Brain pericyte (primary cell): ENCODE measurements around the gene ZNF417.
"Not testable (repeated sequence)": the region's sequence is repeated elsewhere in the genome, so short reads cannot be mapped to it uniquely, and the experiment has no call there.

Source experiments
- DNase-seq: peaks from one replicate; pipeline ENCODE4 v3.0.0-alpha.2; 2012; ENCODE audit warnings: low read depth, low spot score

The ZNF417 gene

DNA sequence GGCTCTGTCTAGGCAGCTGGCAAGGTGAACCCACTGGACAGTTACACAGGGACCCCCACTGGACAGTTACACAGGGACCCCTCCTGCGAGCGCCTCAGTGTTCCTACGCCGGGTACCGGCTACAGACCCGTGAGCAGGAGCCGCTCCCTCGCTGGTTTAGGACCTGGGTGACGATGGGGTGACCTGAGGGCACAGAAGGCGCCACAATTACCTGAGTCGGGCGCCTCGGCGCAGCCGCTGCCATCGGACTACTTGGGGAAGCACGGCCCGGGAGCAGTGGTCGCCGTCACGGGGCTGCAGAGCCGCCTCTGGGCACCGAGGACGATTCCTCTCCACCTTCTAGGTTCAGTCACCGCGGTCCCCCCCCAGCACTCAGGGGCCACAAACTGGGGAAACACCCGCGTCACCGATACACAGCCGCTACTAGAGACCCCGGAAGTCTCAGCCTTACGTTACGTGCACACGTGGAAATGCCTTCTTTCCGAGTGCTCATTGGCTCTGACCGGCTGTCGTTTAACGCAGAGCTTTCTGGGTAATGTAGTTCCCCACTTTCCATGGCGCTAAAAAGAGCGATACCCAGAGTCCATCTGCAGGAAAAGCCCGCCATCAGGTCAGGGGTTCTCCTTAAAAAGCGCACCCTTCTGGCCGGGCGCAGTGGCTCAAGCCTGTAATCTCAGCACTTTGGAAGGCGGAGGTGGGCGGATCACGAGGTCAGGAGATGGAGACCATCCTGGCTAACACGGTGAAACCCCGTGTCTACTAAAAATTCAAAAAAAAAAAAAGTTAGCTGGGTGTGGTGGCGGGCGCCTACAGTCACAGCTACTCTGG lies at the start of gene ZNF417:
ZNF417 (minus strand) TSS at position 425 of the 828 bp plus-strand sequence; CDS start at position 244, 181 bp downstream.
- peak; percentile 79 for DNase-seq

- DNase-seq, result no peak
These were observed 48.4 kb upstream of the ZNF417 start for GRCh38 chr19:57964761-57965160.

- DNase-seq, result no peak
These were observed 45.4 kb upstream of the ZNF417 start for GRCh38 chr19:57961785-57962184.

DNA sequence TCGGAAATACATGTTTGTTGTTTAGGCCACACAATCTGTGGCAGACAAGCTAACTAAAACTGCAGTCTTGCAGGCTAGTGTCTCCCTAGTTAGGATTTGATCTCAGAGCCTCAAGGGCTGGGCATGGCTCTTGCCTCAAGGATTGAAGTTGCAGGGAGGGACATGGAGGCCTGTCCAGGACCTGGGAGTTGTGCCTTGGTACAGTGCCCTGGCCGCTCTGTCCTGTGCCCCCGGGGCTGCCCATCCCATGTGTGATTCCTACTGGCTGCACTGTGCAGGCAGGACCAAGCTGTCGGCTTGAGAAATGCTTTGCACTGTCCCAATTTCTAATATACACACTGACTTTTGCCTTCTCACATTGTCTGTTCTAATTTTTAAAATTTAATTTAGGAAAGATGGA lies 38.6 kb upstream of the ZNF417 start:
- DNase-seq, result no peak

DNA sequence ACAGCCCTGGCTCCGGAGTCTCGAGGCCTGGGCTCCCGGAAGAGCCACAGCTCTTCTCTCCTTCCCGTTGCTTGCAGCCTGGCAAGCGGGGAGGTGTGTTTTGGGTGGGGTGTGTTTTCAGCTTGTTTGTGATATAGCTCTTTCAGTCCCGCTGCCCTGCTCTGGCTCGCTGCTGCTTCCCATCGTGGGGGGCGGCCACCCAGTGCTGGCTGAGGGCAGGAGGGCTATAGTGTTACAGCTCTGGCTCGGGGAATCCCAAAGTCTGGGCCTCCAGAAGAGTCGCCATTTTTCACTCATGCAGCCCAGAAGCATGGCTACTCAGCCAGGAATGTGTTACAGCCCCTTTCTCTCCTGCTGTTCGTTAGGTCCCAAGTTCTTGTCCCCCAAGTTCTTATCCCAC lies 33.3 kb upstream of the ZNF417 start:
- DNase-seq, result no peak

GRCh38 chr19:57949296-57949695 lies 32.9 kb upstream of the ZNF417 start:
- DNase-seq, result no peak

- peak; percentile 86 for DNase-seq
These were observed 31.2 kb upstream of the ZNF417 start, which contains the start of gene ZNF256 for GRCh38 chr19:57947419-57948134. TSS of gene ZNF256 (minus strand) at chr19:57947706. CDS start at chr19:57947474, 232 bp downstream.

DNA sequence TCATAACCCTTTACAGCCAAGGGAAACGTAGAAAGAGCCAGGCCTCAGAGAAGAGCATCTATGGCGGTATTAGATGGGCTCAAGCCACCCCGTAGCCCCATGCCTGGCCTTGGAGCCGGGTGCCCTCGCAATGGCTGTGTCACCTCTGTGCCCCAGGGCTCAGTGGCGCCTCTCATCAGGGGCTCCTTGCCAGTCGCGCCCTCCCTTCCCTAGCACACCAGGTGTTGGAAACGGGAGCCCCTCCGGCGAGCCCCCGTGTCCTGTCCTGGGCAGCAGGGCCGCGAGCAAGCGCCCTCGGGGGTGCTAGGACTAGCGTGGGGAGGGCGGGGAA lies 30.7 kb upstream of the ZNF417 start:
- DNase-seq, result no peak

- DNase-seq, result no peak
These were observed 29.9 kb upstream of the ZNF417 start for GRCh38 chr19:57946316-57946715.

- no peak for DNase-seq
These were observed 25.2 kb upstream of the ZNF417 start for GRCh38 chr19:57941593-57941992.

DNA sequence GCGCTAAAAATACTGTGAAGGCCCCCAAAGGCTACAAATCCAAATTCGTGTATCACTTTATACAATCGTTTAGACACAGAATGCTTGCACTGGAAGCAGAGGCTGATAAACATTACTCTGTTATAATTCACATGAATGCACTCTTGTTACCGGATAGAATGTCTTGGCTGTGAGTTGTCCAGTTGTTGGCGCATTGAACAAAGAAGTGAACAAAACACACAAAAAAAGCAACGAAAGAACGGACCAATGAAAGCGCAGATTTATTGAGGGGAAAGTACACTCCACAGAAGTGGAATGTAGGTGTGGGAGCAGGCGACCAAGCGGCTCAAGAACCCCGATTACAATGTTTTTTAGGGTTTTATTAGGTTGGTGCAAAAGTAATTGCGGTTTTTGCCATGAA lies 19.3 kb upstream of the ZNF417 start:
- DNase-seq, result no peak

GRCh38 chr19:57934820-57935665 lies 18.7 kb upstream of the ZNF417 start, which contains the start of gene ZNF418:
TSS of gene ZNF418 (minus strand) at chr19:57935402. CDS start at chr19:57933822, 1,580 bp downstream.
- DNase-seq, result peak; percentile 32

DNA sequence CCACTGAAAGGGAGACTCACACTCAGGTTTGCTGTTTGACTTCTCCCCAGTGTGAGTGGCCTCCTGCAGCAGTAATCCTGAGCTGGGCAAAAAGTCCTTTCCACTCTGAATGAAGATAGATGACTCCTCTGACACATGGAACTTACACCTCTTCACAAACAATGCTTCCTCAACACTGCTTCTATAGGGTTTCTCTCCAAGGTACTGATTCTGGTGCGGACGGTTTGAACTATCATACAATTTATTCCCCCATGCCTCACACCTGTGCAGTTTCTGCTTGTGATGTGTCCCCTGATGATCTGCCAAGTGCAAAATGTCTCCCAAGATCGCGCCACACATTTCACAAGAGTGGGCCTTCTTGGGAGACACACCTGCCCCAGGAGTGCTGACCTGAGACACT lies 11.2 kb upstream of the ZNF417 start:
- DNase-seq, result no peak

GRCh38 chr19:57914531-57914930 lies 1.9 kb downstream of the ZNF417 start:
- no peak for DNase-seq

GRCh38 chr19:57907394-57907793 lies 9.0 kb downstream of the ZNF417 start:
- DNase-seq, result no peak

DNA sequence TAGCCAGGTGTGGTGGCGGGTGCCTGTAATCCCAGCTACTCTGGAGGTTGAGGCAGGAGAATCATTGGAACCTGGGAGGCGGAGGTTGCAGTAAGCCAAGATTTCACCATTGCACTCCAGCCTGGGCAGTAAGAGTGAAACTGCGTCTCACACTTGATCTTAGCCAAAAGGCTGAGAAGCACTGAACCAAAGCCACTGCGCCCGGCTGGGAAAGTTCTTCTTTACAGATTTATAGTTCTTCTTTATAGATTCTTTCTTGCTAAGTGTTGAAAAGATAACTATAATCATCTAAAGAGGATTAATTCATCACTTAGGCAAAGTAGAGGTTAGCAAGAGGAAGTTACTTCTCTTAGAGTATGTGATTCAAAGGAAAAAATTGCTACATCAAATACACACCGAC lies 11.1 kb downstream of the ZNF417 start:
- no peak for DNase-seq

DNA sequence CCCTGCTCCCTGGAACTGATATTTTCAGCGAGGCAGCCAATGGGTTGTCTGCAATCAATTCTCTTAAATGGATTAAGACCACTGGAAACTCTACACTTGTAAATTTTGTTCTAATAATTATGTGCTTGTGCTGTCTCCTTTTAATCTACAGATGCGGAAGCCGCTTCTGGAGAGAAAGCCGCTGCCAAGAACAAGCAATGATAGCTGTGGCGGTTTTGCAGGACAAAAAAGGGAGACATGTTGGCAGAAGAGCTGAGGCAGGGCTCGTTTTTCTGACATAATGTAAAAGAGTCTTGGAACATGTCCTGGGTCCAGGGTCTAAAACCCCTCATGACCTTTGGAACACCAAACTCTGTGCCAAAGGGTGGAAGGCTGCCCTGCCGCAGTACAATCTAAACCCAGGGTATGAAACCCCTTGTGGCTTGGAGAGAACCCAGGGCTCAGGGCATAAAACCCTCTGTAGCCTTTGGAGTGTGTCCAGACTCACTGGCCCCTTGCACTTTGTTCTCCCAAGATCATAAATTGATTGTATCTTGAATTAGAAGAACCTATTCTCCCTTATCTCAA lies 12.7 kb downstream of the ZNF417 start:
- no peak for DNase-seq

- no peak for DNase-seq
These were observed 16.1 kb downstream of the ZNF417 start for GRCh38 chr19:57900311-57900710.

- DNase-seq, result not testable (repeated sequence)
These were observed 25.7 kb downstream of the ZNF417 start for GRCh38 chr19:57890706-57891105.

DNA sequence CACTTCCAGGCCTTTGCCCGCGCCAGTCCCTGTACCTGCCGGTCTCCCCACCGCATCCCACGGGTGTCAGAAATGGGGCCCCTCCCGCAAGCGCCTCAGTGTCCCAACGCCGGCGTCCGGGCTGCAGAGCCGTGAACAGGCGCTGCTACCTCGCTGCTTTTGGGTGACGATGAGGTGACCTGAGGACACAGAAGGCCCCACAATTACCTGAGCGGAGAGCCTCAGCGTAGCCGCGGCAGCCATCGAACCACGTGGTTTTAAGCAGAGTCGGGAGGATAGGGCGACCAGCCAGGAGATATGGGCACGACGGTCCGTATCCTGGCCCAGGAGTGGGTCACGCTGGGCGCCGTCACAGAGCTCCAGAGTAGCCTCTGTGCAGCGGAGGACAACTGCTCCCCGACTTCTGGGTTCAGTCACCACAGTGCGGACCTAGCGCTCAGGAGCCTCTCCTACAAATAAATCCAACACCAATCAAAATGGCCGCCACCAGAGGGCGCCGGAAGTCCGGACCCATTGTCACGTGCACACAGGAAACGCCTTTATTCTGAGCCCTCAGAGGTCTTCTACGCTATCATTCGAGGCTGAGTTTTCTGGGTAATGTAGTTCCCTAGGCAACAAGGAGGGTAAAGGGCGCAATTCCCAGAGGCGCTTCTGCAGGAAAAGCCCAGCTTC lies 27.7 kb downstream of the ZNF417 start, which contains the start of gene ZNF814:
ZNF814 (minus strand) TSS at position 478 of the 672 bp plus-strand sequence; CDS start at position 243, 235 bp downstream.
- DNase-seq, result peak; percentile 52

GRCh38 chr19:57888107-57888559 lies 28.3 kb downstream of the ZNF417 start:
- DNase-seq, result no peak
